ENCODE results near the gene MAN1A2. TPM values are rescaled to one million over a fixed set of nuclear protein-coding genes. Genes with fewer than 3 reads are reported as not detected.

The MAN1A2 gene
- polyA plus RNA-seq, 1 donor from 2014 or later = 15.4 TPM

DNA sequence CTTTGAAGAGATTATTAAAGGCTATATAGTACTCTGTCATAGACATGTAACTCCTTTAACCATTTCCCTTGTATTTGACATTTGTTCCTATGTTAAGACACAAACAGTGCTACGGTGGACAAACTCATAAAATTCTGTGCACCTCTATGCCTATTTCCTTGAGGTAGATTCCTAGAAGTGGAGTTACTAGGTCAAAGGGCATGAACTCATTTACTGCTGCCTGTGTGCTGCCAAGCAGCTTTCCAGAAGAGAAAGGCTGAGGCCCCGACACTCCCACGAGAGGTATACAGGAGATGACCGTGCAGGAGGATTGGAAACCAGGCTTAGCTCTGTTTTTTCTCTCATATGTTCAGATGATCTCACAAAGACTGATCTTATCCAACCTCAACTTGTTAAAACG is 204.2 kb downstream of the MAN1A2 start:
- Mint-ChIP-seq H3K36me3 (no peaks in the 10 kb centered on the region), H3K4me1 (peaks cover 10 to 23% (median 15%) of the 10 kb centered on the region in 3 donors), H3K4me3 (no peak overlapping the region), H3K9me3 (no peaks in the 10 kb centered on the region), H3K27me3 (peaks cover 2% of the 10 kb centered on the region), H3K27ac (peak overlapping the region in 2 of 3 donors; percentile 22 to 33)

GRCh38 chr1:117572546-117572945 is 205.3 kb downstream of the MAN1A2 start:
- peak overlapping the region in 2 of 4 donors; percentile 61 to 71 for H3K4me3 Mint-ChIP-seq
- H3K4me1 Mint-ChIP-seq = peaks cover 10 to 23% (median 15%) of the 10 kb centered on the region in 3 donors
- H3K36me3 Mint-ChIP-seq = no peaks in the 10 kb centered on the region
- H3K9me3 Mint-ChIP-seq = no peaks in the 10 kb centered on the region
- no peak overlapping the region for H3K27ac Mint-ChIP-seq
- peaks cover 2% of the 10 kb centered on the region for H3K27me3 Mint-ChIP-seq

GRCh38 chr1:117573386-117574023 is 206.3 kb downstream of the MAN1A2 start:
- Mint-ChIP-seq H3K4me1 (peaks cover 10 to 23% (median 15%) of the 10 kb centered on the region in 3 donors), H3K27me3 (peaks cover 2% of the 10 kb centered on the region), H3K9me3 (no peaks in the 10 kb centered on the region), H3K4me3 (peak overlapping the region in 1 of 4 donors; percentile 61), H3K36me3 (no peaks in the 10 kb centered on the region), H3K27ac (no peak overlapping the region)

DNA sequence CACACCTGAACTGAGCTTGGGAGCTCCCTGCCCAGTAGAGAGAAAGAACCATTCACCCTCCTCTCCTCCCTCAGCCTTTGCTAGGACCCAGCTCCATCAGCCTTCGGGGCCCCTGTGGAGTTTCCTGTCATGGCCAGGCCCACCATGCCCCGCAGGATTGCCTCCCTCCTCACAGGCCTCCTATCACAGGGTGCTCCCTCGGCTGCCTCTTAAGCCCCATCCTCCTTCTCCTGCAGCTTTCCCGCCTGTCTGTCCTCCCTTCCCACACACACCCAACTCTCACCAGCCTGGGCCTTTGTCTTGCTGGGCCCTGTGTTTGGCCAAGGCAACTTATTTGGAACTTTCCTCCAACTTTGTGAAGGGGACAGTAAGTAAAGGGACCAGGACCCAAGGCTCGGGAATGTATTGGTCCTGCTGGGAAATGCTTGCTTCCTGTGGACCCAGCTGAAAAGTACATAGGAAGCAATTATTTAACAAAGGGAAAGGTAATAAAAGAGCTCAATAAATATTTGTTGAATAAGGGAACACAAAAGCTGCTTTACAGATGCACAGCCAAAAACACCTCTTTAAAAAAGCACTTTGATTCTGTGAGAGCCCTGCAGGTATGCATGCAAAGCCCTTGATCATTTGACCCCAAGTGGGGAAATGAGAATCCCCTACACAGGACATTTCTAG is 207.0 kb downstream of the MAN1A2 start:
- H3K27ac Mint-ChIP-seq = no peak overlapping the region
- H3K9me3 Mint-ChIP-seq = no peaks in the 10 kb centered on the region
- H3K4me1 Mint-ChIP-seq = peaks cover 10 to 23% (median 15%) of the 10 kb centered on the region in 3 donors
- H3K36me3 Mint-ChIP-seq = no peaks in the 10 kb centered on the region
- peak overlapping the region in 1 of 4 donors; percentile 47 for H3K4me3 Mint-ChIP-seq
- peaks cover 2% of the 10 kb centered on the region for H3K27me3 Mint-ChIP-seq

DNA sequence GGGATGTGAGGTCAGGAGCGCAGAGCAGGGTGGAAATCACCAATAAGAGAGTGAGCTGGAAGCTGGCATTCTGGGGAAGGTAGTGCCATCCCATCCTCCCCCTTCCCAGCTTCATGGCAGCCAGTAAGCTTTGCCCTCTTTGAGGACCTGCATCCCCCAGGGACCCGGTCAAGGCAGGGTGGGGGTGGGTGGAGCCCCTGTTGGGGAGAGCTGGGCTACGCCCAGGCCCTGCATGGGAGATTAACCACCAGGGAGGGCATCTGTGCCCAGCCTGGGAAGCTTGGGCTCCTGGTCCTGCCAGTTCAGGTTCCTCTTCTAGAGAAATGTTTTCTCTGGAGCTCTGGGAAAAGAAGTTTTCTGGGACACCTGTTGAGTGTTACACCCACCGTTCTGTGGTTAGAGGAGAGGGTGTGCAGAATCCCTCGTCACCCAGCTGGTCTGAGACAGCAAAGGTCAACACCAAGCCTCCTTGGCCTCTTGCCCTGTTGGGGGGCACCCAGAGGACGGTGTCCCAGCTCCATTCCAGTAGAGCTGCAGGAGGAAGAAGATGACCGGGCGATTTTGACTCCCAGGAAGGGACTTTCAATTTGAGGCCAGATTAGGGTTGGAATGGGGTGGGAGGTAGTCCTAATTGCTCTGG is 208.5 kb downstream of the MAN1A2 start:
- H3K27ac Mint-ChIP-seq = no peak overlapping the region
- no peaks in the 10 kb centered on the region for H3K9me3 Mint-ChIP-seq
- H3K27me3 Mint-ChIP-seq = peaks cover 2% of the 10 kb centered on the region
- H3K4me1 Mint-ChIP-seq = peaks cover 10 to 23% (median 15%) of the 10 kb centered on the region in 3 donors
- no peak overlapping the region for H3K4me3 Mint-ChIP-seq
- no peaks in the 10 kb centered on the region for H3K36me3 Mint-ChIP-seq

GRCh38 chr1:117576236-117576635 is 209.0 kb downstream of the MAN1A2 start:
- Mint-ChIP-seq H3K36me3 (no peaks in the 10 kb centered on the region), H3K4me1 (peaks cover 10 to 18% (median 15%) of the 10 kb centered on the region in 3 donors), H3K9me3 (no peaks in the 10 kb centered on the region), H3K27ac (peak overlapping the region in 1 of 3 donors; percentile 73), H3K4me3 (no peak overlapping the region), H3K27me3 (peaks cover 2% of the 10 kb centered on the region)

DNA sequence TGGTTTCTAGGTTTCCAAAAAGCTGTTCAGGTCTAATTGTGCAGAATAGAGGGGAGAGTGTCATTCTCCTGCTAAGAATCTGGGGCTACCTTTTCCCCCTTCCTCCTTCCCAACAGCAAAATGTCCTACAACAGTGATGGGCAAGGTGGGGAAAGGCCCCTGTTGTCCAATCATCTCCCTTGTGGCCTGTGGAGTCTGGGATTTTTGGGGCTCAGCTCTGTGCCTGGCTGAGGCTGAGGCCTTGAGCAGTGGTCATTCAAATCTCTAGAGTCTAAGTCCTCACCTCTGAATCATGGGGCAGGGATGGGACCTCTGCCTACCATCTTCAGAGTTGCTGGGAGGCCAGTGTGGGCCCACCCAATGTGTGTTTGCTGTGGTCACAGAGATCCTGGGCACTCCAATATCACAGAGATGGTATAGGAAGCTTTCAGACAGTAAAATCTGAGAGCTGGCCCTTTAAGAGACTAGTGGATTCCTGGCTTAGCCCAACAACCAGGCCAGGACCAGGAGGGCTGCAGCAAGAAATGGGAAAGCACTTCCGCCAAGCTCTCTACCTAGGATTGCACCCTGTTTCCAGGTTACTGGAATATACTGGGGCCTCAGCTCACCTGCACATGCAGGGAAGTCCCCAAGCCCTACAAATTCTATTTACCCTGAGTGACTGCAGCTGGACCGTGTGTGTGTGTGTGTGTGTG is 210.1 kb downstream of the MAN1A2 start:
- Mint-ChIP-seq H3K27me3 (peaks cover 2% of the 10 kb centered on the region), H3K36me3 (no peaks in the 10 kb centered on the region), H3K4me3 (no peak overlapping the region), H3K9me3 (no peaks in the 10 kb centered on the region), H3K27ac (peak overlapping the region in 1 of 3 donors; percentile 84), H3K4me1 (peaks cover 5 to 9% (median 6%) of the 10 kb centered on the region in 3 donors)

DNA sequence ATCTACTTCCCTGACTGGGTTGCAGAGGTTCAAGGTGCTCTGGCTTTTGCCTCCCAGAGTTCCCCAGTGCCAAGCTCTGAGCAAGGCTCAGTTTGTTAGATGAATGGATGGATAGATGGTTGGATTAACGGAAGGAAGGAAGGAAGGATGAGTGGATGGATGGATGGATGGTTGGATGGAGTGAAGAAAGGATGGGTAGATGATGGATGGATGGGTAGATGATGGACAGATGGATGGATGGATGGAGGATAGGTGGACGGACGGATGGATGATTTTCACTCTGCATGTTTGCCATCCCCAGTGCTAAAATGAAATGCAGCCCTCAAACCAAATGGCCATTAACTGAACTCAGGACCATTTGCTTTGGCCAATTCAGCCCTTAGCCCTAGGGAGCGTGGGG is 211.2 kb downstream of the MAN1A2 start:
- Mint-ChIP-seq H3K36me3 (no peaks in the 10 kb centered on the region), H3K27ac (peak overlapping the region in 1 of 3 donors; percentile 62), H3K4me3 (no peak overlapping the region), H3K27me3 (no peaks in the 10 kb centered on the region), H3K9me3 (peaks cover 0 to 2% (median 0%) of the 10 kb centered on the region in 3 donors), H3K4me1 (no peaks in the 10 kb centered on the region)

Other genes with a start within 250 kb of the MAN1A2 start
- 0.10 TPM for gene TRIM45, start 245.7 kb upstream of the MAN1A2 start, polyA plus RNA-seq
- gene VTCN1, start 156.5 kb upstream of the MAN1A2 start, polyA plus RNA-seq = not detected
- gene TENT5C, start 238.6 kb downstream of the MAN1A2 start, polyA plus RNA-seq = 33.4 TPM